Kidney epithelial cell (primary cell): ENCODE data around the gene SUGCT. TPM values are rescaled to one million over a fixed set of nuclear protein-coding genes. Genes with fewer than 3 reads are reported as not detected.

Experiments used
- DNase-seq: peaks from one replicate; pipeline ENCODE4 v3.0.0-alpha.2; 2010; ENCODE audit warnings: low read depth
- H3K27me3 ChIP-seq: 2 replicates; pipeline ENCODE4 v1.6.0; 2011; ENCODE audit warnings: low read length; ENCODE audit not compliant: control insufficient read depth, insufficient read depth
- H3K36me3 ChIP-seq: 2 replicates; pipeline ENCODE4 v1.5.1; 2011; ENCODE audit warnings: low read length; ENCODE audit not compliant: control insufficient read depth, insufficient read depth
- H3K4me3 ChIP-seq: 2 replicates; pipeline ENCODE4 v1.5.1; 2011; ENCODE audit warnings: low read depth, mild to moderate bottlenecking, control low read depth, low read length
- total RNA-seq: library from RNA; depleted of rRNA; stranded (reverse); fragments of >200 nt; gene quantifications from 2 replicates; pipeline ENCODE4 v1.2.3, GENCODE V29; 2015
- TF ChIP-seq, protein P1 (sequence below): IDR thresholded peaks from 2 replicates; pipeline ENCODE4 v1.5.1; 2011; ENCODE audit warnings: mild to moderate bottlenecking, moderate library complexity, low read length, control low read depth, inconsistent platforms; ENCODE audit not compliant: insufficient read depth, poor library complexity, severe bottlenecking

The SUGCT gene
- total RNA-seq, 1 donor from 2014 or later = 4.0 TPM

DNA sequence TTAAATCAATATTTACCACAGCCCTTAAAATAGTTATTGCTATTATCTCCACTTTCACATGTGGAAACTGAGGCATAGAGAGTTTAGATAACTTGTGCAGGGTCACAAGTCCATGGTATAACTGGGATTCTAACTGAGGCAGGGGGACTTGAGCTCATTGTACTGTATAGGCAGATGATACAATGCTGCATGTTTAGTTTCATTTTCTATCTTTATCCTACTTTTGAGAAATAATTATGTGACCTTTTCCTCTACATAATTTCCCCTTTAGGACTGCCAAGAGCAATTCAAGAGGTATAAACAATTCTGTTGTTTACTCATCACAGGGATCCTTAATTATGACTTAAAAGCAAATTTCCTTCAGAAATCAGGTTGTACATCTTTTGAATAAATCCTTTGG lies 193.1 kb downstream of the SUGCT start:
- H3K27me3 ChIP-seq = no peaks in the 10 kb centered on the region
- H3K4me3 ChIP-seq = no peak overlapping the region
- TF ChIP-seq, protein P1, sequence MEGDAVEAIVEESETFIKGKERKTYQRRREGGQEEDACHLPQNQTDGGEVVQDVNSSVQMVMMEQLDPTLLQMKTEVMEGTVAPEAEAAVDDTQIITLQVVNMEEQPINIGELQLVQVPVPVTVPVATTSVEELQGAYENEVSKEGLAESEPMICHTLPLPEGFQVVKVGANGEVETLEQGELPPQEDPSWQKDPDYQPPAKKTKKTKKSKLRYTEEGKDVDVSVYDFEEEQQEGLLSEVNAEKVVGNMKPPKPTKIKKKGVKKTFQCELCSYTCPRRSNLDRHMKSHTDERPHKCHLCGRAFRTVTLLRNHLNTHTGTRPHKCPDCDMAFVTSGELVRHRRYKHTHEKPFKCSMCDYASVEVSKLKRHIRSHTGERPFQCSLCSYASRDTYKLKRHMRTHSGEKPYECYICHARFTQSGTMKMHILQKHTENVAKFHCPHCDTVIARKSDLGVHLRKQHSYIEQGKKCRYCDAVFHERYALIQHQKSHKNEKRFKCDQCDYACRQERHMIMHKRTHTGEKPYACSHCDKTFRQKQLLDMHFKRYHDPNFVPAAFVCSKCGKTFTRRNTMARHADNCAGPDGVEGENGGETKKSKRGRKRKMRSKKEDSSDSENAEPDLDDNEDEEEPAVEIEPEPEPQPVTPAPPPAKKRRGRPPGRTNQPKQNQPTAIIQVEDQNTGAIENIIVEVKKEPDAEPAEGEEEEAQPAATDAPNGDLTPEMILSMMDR = no peak
- H3K36me3 ChIP-seq = no peaks in the 10 kb centered on the region
- DNase-seq = no peak

DNA sequence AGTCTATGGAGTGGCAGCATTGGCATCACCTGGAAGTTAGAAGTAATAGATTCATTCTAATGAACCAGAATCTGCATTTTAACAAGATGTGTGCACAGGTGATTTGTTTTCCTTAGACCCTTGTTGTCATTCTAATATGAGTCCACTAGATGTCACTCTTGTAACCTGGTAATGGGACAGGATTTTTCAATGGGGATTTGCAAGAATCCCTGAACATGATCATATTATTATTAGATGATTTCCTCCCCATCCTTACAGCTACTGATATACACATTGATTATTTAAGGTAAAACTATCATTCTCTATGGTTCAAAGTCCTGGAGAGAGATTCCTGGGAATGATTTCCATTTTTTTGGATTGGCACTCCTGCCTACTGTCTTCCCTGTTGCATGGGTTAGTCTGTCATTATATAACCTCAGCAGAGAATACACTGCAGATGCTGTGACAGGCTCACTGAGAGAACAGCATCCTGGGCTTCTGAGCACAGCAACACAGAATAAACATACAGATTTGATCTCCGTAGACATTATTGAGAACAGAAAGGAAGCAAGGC lies 194.9 kb downstream of the SUGCT start:
- H3K4me3 ChIP-seq = no peak overlapping the region
- H3K27me3 ChIP-seq = no peaks in the 10 kb centered on the region
- no peaks in the 10 kb centered on the region for H3K36me3 ChIP-seq
- no peak for DNase-seq
- TF ChIP-seq, protein P1 = peak; percentile 57

DNA sequence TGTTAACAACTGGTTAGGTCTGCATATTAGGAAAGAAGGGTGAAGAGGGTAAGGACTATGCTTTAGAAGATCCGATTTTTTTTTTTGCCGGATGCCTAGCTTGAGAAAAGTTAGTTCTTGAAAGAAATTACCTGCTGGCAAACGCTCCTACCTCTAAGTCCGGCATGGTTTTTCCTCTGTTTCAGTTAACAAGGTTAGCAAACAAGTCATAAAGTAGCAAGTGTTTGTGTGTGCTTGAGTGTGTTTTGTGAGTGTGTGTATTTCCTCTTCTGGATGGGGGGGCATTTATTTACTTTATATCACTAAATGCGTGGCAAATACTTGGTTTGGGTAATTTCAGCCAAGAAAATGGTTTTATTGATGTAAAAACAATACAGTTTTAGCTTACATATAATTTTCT lies 195.6 kb downstream of the SUGCT start:
- H3K36me3 ChIP-seq = no peaks in the 10 kb centered on the region
- no peaks in the 10 kb centered on the region for H3K27me3 ChIP-seq
- TF ChIP-seq, protein P1 = no peak
- no peak overlapping the region for H3K4me3 ChIP-seq
- DNase-seq = no peak

DNA sequence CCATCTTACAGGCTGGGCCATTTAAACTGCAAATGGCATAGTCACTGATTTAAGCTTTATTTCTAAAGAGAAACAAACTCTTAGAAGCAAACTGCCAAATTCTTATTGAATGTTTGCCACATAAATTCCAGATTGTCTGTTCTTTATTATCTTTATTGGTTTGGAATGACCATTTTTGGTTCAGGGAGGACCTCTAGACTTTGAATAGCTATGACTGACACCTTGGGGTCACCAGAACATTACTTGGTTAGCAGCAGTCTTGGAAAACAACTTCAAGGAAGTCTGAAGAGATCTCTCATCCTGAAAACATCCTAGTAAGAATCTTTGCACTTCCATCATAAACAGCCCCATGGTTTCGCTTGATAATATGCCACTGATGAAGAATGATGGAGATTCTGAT lies 197.1 kb downstream of the SUGCT start:
- TF ChIP-seq, protein P1 = no peak

DNA sequence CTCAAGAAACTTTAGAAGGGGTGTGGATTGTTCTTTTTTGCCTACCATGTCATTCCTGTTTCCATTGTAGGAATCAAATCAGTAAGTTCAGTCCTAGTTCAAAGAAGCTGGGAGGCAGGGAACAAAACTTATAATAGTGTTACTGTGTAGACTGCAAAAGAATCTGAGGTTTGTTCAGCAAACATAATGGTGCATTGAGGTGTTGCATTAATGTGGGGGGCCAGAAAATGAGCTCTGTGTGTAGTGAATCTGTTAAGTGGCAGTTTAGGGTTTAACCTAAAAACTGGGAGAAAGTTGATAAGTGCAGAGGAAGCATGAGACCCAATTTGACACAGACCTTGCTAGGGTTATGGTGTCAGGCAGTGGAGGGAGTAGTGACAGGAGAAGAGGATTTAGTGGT lies 197.7 kb downstream of the SUGCT start:
- DNase-seq = no peak
- Histone ChIP-seq H3K36me3 (no peaks in the 10 kb centered on the region), H3K27me3 (no peaks in the 10 kb centered on the region), H3K4me3 (no peak overlapping the region)
- TF ChIP-seq, protein P1 = no peak

More for the DNA sequence above, 197.1 kb downstream of the SUGCT start:
- no peak overlapping the region for H3K4me3 ChIP-seq
- no peaks in the 10 kb centered on the region for H3K27me3 ChIP-seq
- H3K36me3 ChIP-seq = no peaks in the 10 kb centered on the region
- DNase-seq = no peak

DNA sequence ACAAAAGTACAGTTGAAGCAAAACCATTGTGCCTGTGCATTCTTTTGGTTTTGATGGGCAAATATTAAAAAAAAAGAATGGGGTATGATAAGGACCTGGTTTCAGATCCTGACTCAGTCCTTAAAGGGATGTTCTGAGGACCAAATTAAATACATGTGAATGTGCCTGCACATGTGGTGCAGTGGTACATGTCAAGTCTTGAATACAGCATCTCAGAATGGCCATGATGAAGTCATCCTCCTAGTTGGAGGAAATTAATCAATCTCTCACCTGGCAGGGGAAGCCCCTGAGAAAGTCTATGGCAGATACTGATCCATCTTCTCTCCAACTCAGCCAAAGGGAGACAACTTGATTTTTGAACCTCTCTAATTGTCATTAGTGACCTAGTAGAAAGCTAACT lies 207.0 kb downstream of the SUGCT start:
- H3K4me3 ChIP-seq = no peak overlapping the region
- no peak for DNase-seq
- H3K27me3 ChIP-seq = no peaks in the 10 kb centered on the region
- TF ChIP-seq, protein P1 = no peak
- H3K36me3 ChIP-seq = no peaks in the 10 kb centered on the region
